DLD1 (cell line): ENCODE data around the gene PTPRD.

Source experiments
- in situ Hi-C: cut with HindIII; loops from 2 replicates; pipeline ENCODE4 v1.10.0; 2017; ENCODE audit warnings: low sequenced_read_pairs

Gene PTPRD

GRCh38 chr9:8887369-8887768 lies 1725.4 kb downstream of the PTPRD start:
- in situ Hi-C loops = no loop called here

- in situ Hi-C loops = no loop called here
Measured at GRCh38 chr9:8883321-8883720, 1729.5 kb downstream of the PTPRD start.

GRCh38 chr9:8880060-8880459 lies 1732.7 kb downstream of the PTPRD start:
- in situ Hi-C loops = no loop called here

GRCh38 chr9:8879284-8879683 lies 1733.5 kb downstream of the PTPRD start:
- in situ Hi-C loops = no loop called here

GRCh38 chr9:8877753-8878494 lies 1734.9 kb downstream of the PTPRD start:
- in situ Hi-C loops = no loop called here

- in situ Hi-C loops = no loop called here
Measured at GRCh38 chr9:8876303-8876702, 1736.5 kb downstream of the PTPRD start.

- in situ Hi-C loops = no loop called here
Measured at GRCh38 chr9:8874482-8874881, 1738.3 kb downstream of the PTPRD start.

- in situ Hi-C loops = no loop called here
Measured at GRCh38 chr9:8872802-8873201, 1740.0 kb downstream of the PTPRD start.

GRCh38 chr9:8871796-8872445 lies 1740.9 kb downstream of the PTPRD start:
- in situ Hi-C loops = no loop called here

GRCh38 chr9:8871396-8871795 lies 1741.4 kb downstream of the PTPRD start:
- in situ Hi-C loops = no loop called here

- in situ Hi-C loops = no loop called here
Measured at GRCh38 chr9:8869812-8870211, 1743.0 kb downstream of the PTPRD start.

- in situ Hi-C loops = no loop called here
Measured at GRCh38 chr9:8868632-8869031, 1744.2 kb downstream of the PTPRD start.

GRCh38 chr9:8867148-8867547 lies 1745.7 kb downstream of the PTPRD start:
- in situ Hi-C loops = no loop called here

- in situ Hi-C loops = no loop called here
Measured at GRCh38 chr9:8864545-8864896, 1748.3 kb downstream of the PTPRD start.

GRCh38 chr9:8863886-8864544 lies 1748.8 kb downstream of the PTPRD start:
- in situ Hi-C loops = no loop called here

GRCh38 chr9:8863069-8863468 lies 1749.7 kb downstream of the PTPRD start:
- in situ Hi-C loops = no loop called here

- in situ Hi-C loops = no loop called here
Measured at GRCh38 chr9:8860925-8861324, 1751.9 kb downstream of the PTPRD start.

GRCh38 chr9:8860086-8860485 lies 1752.7 kb downstream of the PTPRD start:
- in situ Hi-C loops = no loop called here

GRCh38 chr9:8859416-8859815 lies 1753.4 kb downstream of the PTPRD start:
- in situ Hi-C loops = no loop called here

- in situ Hi-C loops = no loop called here
Measured at GRCh38 chr9:8858596-8859161, 1754.1 kb downstream of the PTPRD start.

- in situ Hi-C loops = no loop called here
Measured at GRCh38 chr9:8857926-8858595, 1754.7 kb downstream of the PTPRD start.
